HEK293 (cell line): ENCODE results near the gene NRL.

Experiments
- CTCF ChIP-seq: fragments of 450-650 bp; formaldehyde crosslinking; IDR thresholded peaks from 2 replicates; pipeline ENCODE4 v1.5.1; 2016; ENCODE audit warnings: missing biosample characterization, missing genetic modification characterization
- MEIS1 ChIP-seq: sonication (generic); formaldehyde crosslinking; IDR thresholded peaks from 2 replicates; pipeline ENCODE4 v1.8.1; 2022; ENCODE audit warnings: missing genetic modification reagents, mild to moderate bottlenecking, borderline replicate concordance
- SP2 ChIP-seq: fragments of 450-650 bp; formaldehyde crosslinking; IDR thresholded peaks from 2 replicates; pipeline ENCODE4 v1.5.1; 2016; ENCODE audit warnings: missing biosample characterization, missing genetic modification characterization
- ZBTB11 ChIP-seq: fragments of 450-650 bp; formaldehyde crosslinking; conservative IDR thresholded peaks from 2 replicates; pipeline ENCODE4 v1.5.1; 2016; ENCODE audit warnings: low read depth, missing biosample characterization, missing genetic modification characterization
- ZNF274 ChIP-seq, 2 experiments: fragments of 200-500 bp in 1 of 2; fragments of 450-650 bp in 1 of 2; sonication (Bioruptor generic) in 1 of 2; formaldehyde crosslinking in 1 of 2; IDR thresholded peaks; 2 replicates each; pipeline versions ENCODE4 v1.5.1 to v1.6.1; 2014 to 2016; ENCODE audit warnings: borderline replicate concordance in 1 of 2, inconsistent platforms in 1 of 2, low read length in 1 of 2, missing biosample characterization in 1 of 2, missing genetic modification characterization in 1 of 2
- ZNF398 ChIP-seq: fragments of 450-650 bp; formaldehyde crosslinking; IDR thresholded peaks from 2 replicates; pipeline ENCODE4 v1.5.1; 2017; ENCODE audit warnings: missing biosample characterization, missing genetic modification characterization
- ZNF585B ChIP-seq: fragments of 450-650 bp; formaldehyde crosslinking; IDR thresholded peaks from 2 replicates; pipeline ENCODE4 v1.5.1; 2016; ENCODE audit warnings: missing biosample characterization, missing genetic modification characterization

- TF ChIP-seq ZBTB11 (tag by site-specific recombination) (no peak), ZNF398 (no peak), ZNF274 (IDR thresholded peaks at IDR 0.05; ENCODE audit: low read length) (no peak), ZNF274 (tag by site-specific recombination; IDR thresholded peaks at IDR 0.05; ENCODE audit: borderline replicate concordance) (no peak), CTCF (tag by site-specific recombination) (no peak), MEIS1 (no peak), ZNF585B (no peak), SP2 (no peak)
Measured at GRCh38 chr14:24110523-24110922, 4.2 kb downstream of the NRL start.
